ENCODE data around the gene ELK4. TPM values are rescaled to one million over a fixed set of nuclear protein-coding genes. Genes with fewer than 3 reads are reported as not detected.

Gene ELK4
- total and polyA plus RNA-seq, 2 of the 13 experiments (the other 11 are each of a cell fraction or from before 2014, with no cell fraction given) = 8.3 to 13.1 TPM

- Histone ChIP-seq H3K4me2 (ENCODE audit: low read depth, low read length) (no peak overlapping the region), H3K9me3 (ENCODE audit: low read length) (no peaks in the 10 kb centered on the region), H3K36me3 (replicated peaks in 1 of 2; ENCODE audit: control insufficient read depth in 1 of 2, insufficient read depth in 2 of 2, low read length in 2 of 2) (no peaks in the 10 kb centered on the region), H3K27ac (ENCODE audit: extremely low read length, insufficient read depth, low read length) (no peak overlapping the region), H3K4me1 (ENCODE audit: insufficient read depth, low read length) (peaks cover 60% of the 10 kb centered on the region), H4K20me1 (ENCODE audit: insufficient read depth, low read length) (no peaks in the 10 kb centered on the region), H2AFZ (ENCODE audit: low read length) (no peak overlapping the region), H3K4me3 (replicated peaks in 1 of 3; ENCODE audit: insufficient read depth in 1 of 3, low read depth in 2 of 3, low read length in 3 of 3) (no peak overlapping the region), H3K9ac (ENCODE audit: insufficient read depth, low read depth, low read length) (no peak overlapping the region), H3K27me3 (ENCODE audit: control insufficient read depth in 1 of 2, insufficient read depth in 2 of 2, low read length in 2 of 2) (no peaks in the 10 kb centered on the region; a peak in 1 of 5 replicates), H3K79me2 (ENCODE audit: insufficient read depth, low read length) (peaks cover 22% of the 10 kb centered on the region)
- ATAC-seq (no peak), DNase-seq (ENCODE audit: low spot score) (no peak), FAIRE-seq (no peak)
- in situ Hi-C loops (cut with HindIII; ENCODE audit: extremely low pct_ligation_motif_present, low pct_unique_long_range_greater_than_20kb) = loop anchor here (5.0 kb wide), 1 partner anchor 41 kb away; no protein-coding TSS in a partner anchor
- CTCF ChIA-PET (ENCODE audit: low intra/inter-chr PET ratio, low total read pairs) = no interaction called here
- intact Hi-C loops (cut with micrococcal nuclease; ENCODE audit: unreplicated experiment) = no loop called here
- WGBS (ENCODE audit: low lambda C conversion rate) = 88% methylated on average over 6 of the region's 6 CpGs
- no TSS peak for BruUV-seq (replicated peaks)
- POLR2A ChIA-PET = interaction anchor here (1.4 to 3.7 kb wide), 2 partner anchors 42 to 116 kb away, joined by 6 to 63 read pairs; no protein-coding TSS in a partner anchor
- TF ChIP-seq MTERF4 (CRISPR knock-in tag; IDR thresholded peaks at IDR 0.05) (no peak), ZNF792 (CRISPR knock-in tag; IDR thresholded peaks at IDR 0.05) (no peak), CEBPZ (IDR thresholded peaks at IDR 0.05; ENCODE audit: low read length) (no peak), TCF7L2 (IDR thresholded peaks at IDR 0.05; ENCODE audit: low read depth, low read length) (no peak)
Measured at GRCh38 chr1:205633421-205633976, 1.7 kb upstream of the ELK4 start.
